NB4 (cell line): ENCODE measurements around the gene TMEM187.

Experiments
- MYC ChIP-seq: IDR thresholded peaks from 2 replicates; pipeline ENCODE4 v1.6.1; 2011; ENCODE audit warnings: low read depth, low read length
- POLR2A ChIP-seq: IDR thresholded peaks from 2 replicates; pipeline ENCODE4 v1.6.1; 2011; ENCODE audit warnings: mild to moderate bottlenecking; ENCODE audit not compliant: insufficient read length; ENCODE audit errors: extremely low read depth
- TF ChIP-seq, protein P1 (sequence below): IDR thresholded peaks from one replicate; pipeline ENCODE4 v1.5.1; 2012; ENCODE audit warnings: low read depth, low read length
- TF ChIP-seq, protein P2 (sequence below): IDR thresholded peaks from 2 replicates; pipeline ENCODE4 v1.6.1; 2011; ENCODE audit warnings: low read depth, low read length

DNA sequence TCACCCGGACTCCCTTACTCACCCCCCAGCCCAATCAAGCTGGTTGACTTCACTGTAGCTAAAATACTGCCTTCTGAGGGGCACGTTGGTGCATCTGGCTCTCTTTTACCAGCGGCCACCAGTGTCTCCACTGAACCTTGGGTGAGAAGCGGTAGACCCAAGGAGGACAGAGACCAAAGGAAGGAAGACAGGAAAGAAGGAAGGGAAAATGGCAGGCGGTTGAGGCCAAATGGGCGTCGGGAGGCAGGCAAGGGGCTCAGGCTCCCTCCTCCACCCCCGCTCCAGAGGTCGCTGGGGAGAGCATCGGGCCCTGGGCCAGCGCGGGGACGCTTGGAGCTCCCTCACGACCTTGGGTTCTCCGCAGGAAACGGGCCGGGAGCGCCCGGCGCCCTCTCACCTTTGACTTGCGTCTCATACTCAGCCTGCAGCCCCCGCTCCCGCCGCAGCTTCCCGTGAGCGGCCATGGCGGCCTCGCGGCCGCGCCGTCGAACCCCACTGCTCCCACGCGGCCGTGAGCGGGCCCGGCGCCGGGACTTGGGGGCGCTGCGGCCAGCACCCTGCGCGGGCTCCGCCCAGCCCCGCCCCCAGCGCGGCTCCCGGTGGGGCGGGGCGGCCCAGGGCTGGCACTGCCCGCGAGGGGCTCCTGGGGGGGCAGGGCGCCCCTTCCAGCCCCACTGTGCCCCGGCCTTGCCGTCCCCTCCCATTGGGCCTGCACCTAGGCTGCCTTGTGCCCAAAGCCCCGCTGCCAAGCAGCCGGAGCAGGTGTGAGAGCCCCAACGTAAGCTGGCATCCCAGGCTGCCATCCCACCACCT lies 46.6 kb upstream of the TMEM187 start, which contains the start of gene ARHGAP4:
- TF ChIP-seq POLR2A (no peak), MYC (no peak)
- TF ChIP-seq, protein P1, sequence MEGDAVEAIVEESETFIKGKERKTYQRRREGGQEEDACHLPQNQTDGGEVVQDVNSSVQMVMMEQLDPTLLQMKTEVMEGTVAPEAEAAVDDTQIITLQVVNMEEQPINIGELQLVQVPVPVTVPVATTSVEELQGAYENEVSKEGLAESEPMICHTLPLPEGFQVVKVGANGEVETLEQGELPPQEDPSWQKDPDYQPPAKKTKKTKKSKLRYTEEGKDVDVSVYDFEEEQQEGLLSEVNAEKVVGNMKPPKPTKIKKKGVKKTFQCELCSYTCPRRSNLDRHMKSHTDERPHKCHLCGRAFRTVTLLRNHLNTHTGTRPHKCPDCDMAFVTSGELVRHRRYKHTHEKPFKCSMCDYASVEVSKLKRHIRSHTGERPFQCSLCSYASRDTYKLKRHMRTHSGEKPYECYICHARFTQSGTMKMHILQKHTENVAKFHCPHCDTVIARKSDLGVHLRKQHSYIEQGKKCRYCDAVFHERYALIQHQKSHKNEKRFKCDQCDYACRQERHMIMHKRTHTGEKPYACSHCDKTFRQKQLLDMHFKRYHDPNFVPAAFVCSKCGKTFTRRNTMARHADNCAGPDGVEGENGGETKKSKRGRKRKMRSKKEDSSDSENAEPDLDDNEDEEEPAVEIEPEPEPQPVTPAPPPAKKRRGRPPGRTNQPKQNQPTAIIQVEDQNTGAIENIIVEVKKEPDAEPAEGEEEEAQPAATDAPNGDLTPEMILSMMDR, result no peak
- TF ChIP-seq, protein P2, sequence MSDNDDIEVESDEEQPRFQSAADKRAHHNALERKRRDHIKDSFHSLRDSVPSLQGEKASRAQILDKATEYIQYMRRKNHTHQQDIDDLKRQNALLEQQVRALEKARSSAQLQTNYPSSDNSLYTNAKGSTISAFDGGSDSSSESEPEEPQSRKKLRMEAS, result no peak
